HCT116 (cell line): ENCODE data around the gene OSTF1. TPM values are rescaled to one million over a fixed set of nuclear protein-coding genes. Genes with fewer than 3 reads are reported as not detected.

Experiments
- ATAC-seq: fragments of 200-7000 bp; cut with Tn5 transposase; 2 replicates; pipeline ENCODE4 v1.9.1; 2020; ENCODE audit warnings: mild to moderate bottlenecking, moderate library complexity
- BruUV-seq: library from RNA; stranded (reverse); fragments of 400-500 nt; replicated peaks from 2 replicates; lab custom pipeline; 2021; lab: Mats Ljungman, UMichigan
- CTCF ChIA-PET: fragments of 300-600 bp; sonication (Branson Sonifier 250); formaldehyde crosslinking; loops from one replicate; lab custom pipeline; 2021; ENCODE audit warnings: antibody characterized with exemption; lab: Charles Lee
- POLR2A ChIA-PET: fragments of 300-600, 350-600 bp; sonication (Branson Sonifier 250); formaldehyde crosslinking; loops from one replicate; lab custom pipeline; 2021; ENCODE audit warnings: antibody characterized with exemption; lab: Charles Lee
- RAD21 ChIA-PET, 2 experiments: fragments of 300-600 bp; sonication (Branson Sonifier 250); formaldehyde crosslinking; loops; one replicate each; lab custom pipeline; 2023; ENCODE audit warnings: low total read pairs in 2 of 2; ENCODE audit not compliant: uncharacterized antibody in 2 of 2, unreplicated experiment in 2 of 2, low non-redundant PET in 1 of 2; lab: Charles Lee
- DNase-seq: peaks from one replicate; pipeline ENCODE4 v3.0.0-alpha.2; 2010; ENCODE audit warnings: low read depth, low spot score
- H2AFZ ChIP-seq: fragments of 200-600 bp; shearing (Covaris generic), sonication (generic); 2 replicates; pipeline ENCODE4 v1.6.1; 2017; ENCODE audit warnings: low read depth, mixed run types, mixed read lengths, antibody characterized with exemption, low read length; ENCODE audit not compliant: poor library complexity, severe bottlenecking
- H3K27ac ChIP-seq: 2 replicates; pipeline ENCODE4 v1.5.1; 2012; ENCODE audit warnings: low read depth, low read length
- H3K27me3 ChIP-seq: fragments of 200-600 bp; sonication (generic); 2 replicates; pipeline ENCODE4 v1.6.1; 2016; ENCODE audit warnings: mixed run types, low read length, mixed read lengths; ENCODE audit not compliant: insufficient read depth
- H3K36me3 ChIP-seq, 2 experiments: fragments of 200-500 bp in 1 of 2; fragments of 200-600 bp in 1 of 2; sonication (Bioruptor generic) in 1 of 2; sonication (generic) in 1 of 2; 2 replicates each; pipeline versions ENCODE4 v1.5.1 to v1.6.1; 2014 to 2016; ENCODE audit warnings: low read length in 2 of 2, inconsistent platforms in 1 of 2, mixed read lengths in 1 of 2, mixed run types in 1 of 2; ENCODE audit not compliant: insufficient read depth in 2 of 2, control insufficient read depth in 1 of 2
- H3K4me1 ChIP-seq, 2 experiments: fragments of 200-600 bp in 1 of 2; sonication (generic) in 1 of 2; 2 replicates each; pipeline versions ENCODE4 v1.5.1 to v1.6.1; 2012 to 2017; ENCODE audit warnings: low read length in 2 of 2, inconsistent platforms in 1 of 2, mild to moderate bottlenecking in 1 of 2, mixed read lengths in 1 of 2, mixed run types in 1 of 2, moderate library complexity in 1 of 2; ENCODE audit not compliant: insufficient read depth in 2 of 2, control insufficient read depth in 1 of 2
- H3K4me2 ChIP-seq: fragments of 200-600 bp; sonication (generic); 2 replicates; pipeline ENCODE4 v1.6.1; 2017; ENCODE audit warnings: mixed run types, low read length, mixed read lengths
- H3K4me3 ChIP-seq, 2 experiments: fragments of 200-600 bp in 1 of 2; sonication (generic) in 1 of 2; replicated peaks in 1 of 2; 2 replicates each; pipeline ENCODE4 v1.5.1; 2011 to 2016; ENCODE audit warnings: low read length in 2 of 2, control low read depth in 1 of 2, low read depth in 1 of 2, mild to moderate bottlenecking in 1 of 2, mixed read lengths in 1 of 2, mixed run types in 1 of 2
- H3K79me2 ChIP-seq: fragments of 200-600 bp; sonication (generic); 2 replicates; pipeline ENCODE4 v1.6.1; 2017; ENCODE audit warnings: mild to moderate bottlenecking, mixed run types, low read length, moderate library complexity, mixed read lengths; ENCODE audit not compliant: insufficient read depth
- H3K9ac ChIP-seq: fragments of 200-600 bp; sonication (generic); 2 replicates; pipeline ENCODE4 v1.6.1; 2016; ENCODE audit warnings: low read length, mixed read lengths
- H3K9me2 ChIP-seq: fragments of 200-600 bp; sonication (generic), shearing (Covaris generic); 2 replicates; pipeline ENCODE4 v1.6.1; 2017; ENCODE audit warnings: mixed run types, mild to moderate bottlenecking, moderate library complexity; ENCODE audit not compliant: insufficient read depth
- H3K9me3 ChIP-seq, 2 experiments: fragments of 200-500 bp in 1 of 2; fragments of 200-600 bp in 1 of 2; sonication (Bioruptor generic) in 1 of 2; sonication (generic) in 1 of 2; 2 replicates each; pipeline ENCODE4 v1.6.1; 2014 to 2017; ENCODE audit warnings: low read length in 2 of 2, mixed read lengths in 2 of 2, inconsistent platforms in 1 of 2, low read depth in 1 of 2, mild to moderate bottlenecking in 1 of 2, mixed run types in 1 of 2, moderate library complexity in 1 of 2; ENCODE audit not compliant: control insufficient read depth in 1 of 2, insufficient read depth in 1 of 2
- H4K20me1 ChIP-seq: fragments of 200-600 bp; sonication (generic), shearing (Covaris generic); 2 replicates; pipeline ENCODE4 v1.6.1; 2017; ENCODE audit warnings: mixed run types, mild to moderate bottlenecking, moderate library complexity; ENCODE audit not compliant: insufficient read depth
- ATF3 ChIP-seq: IDR thresholded peaks from 2 replicates; pipeline ENCODE4 v1.6.1; 2012
- CBX3 ChIP-seq: IDR thresholded peaks from 2 replicates; pipeline ENCODE4 v1.6.1; 2012; ENCODE audit warnings: low read depth
- ELF1 ChIP-seq: IDR thresholded peaks from 2 replicates; pipeline ENCODE4 v1.6.1; 2012; ENCODE audit warnings: low read depth, borderline replicate concordance
- EZH2 ChIP-seq: fragments of 200-600 bp; sonication (generic); IDR thresholded peaks from 2 replicates; pipeline ENCODE4 v1.6.1; 2017; ENCODE audit warnings: antibody characterized with exemption, mixed run types
- FOSL1 ChIP-seq: IDR thresholded peaks from 2 replicates; pipeline ENCODE4 v1.6.1; 2012; ENCODE audit warnings: low read depth
- JUND ChIP-seq: IDR thresholded peaks from 2 replicates; pipeline ENCODE4 v1.6.1; 2012
- POLR2A ChIP-seq: IDR thresholded peaks from 2 replicates; pipeline ENCODE4 v1.7.0; 2011; ENCODE audit warnings: borderline replicate concordance; ENCODE audit not compliant: insufficient read depth, insufficient read length; ENCODE audit errors: extremely low read depth
- RAD21 ChIP-seq: IDR thresholded peaks from 2 replicates; pipeline ENCODE4 v1.6.1; 2012; ENCODE audit warnings: low read depth, mild to moderate bottlenecking
- SIN3A ChIP-seq: IDR thresholded peaks from 2 replicates; pipeline ENCODE4 v1.6.1; 2012; ENCODE audit warnings: low read depth
- SP1 ChIP-seq: IDR thresholded peaks from 2 replicates; pipeline ENCODE4 v1.6.1; 2012; ENCODE audit warnings: low read depth
- SRF ChIP-seq: IDR thresholded peaks from 2 replicates; pipeline ENCODE4 v1.6.1; 2012; ENCODE audit warnings: low read depth
- TCF7L2 ChIP-seq: IDR thresholded peaks from 2 replicates; pipeline ENCODE4 v1.7.0; 2011; ENCODE audit warnings: borderline replicate concordance, inconsistent platforms; ENCODE audit not compliant: insufficient read depth, insufficient read length; ENCODE audit errors: extremely low read depth
- YY1 ChIP-seq: IDR thresholded peaks from 2 replicates; pipeline ENCODE4 v1.6.1; 2011; ENCODE audit warnings: low read length, low read depth, moderate library complexity, mild to moderate bottlenecking; ENCODE audit not compliant: insufficient replicate concordance; ENCODE audit errors: extremely low read depth
- ZFX ChIP-seq: fragments of 450-650 bp; IDR thresholded peaks from 2 replicates; pipeline ENCODE4 v1.6.1; 2017
- ZNF274 ChIP-seq: fragments of 200-500 bp; sonication (Bioruptor generic); IDR thresholded peaks from 2 replicates; pipeline ENCODE4 v1.6.1; 2014; ENCODE audit warnings: mild to moderate bottlenecking, low read depth, low read length, inconsistent platforms
- intact Hi-C: fragments of 100-400 bp; cut with micrococcal nuclease; formaldehyde crosslinking; loops from 2 replicates; pipeline ENCODE4 v1.10.0; 2022
- total RNA-seq: library from RNA; stranded (reverse); gene quantifications from one replicate; pipeline ENCODE4 v1.2.1, GENCODE V29; 2021; ENCODE audit not compliant: unreplicated experiment
- TF ChIP-seq, protein P1 (sequence below): IDR thresholded peaks from 2 replicates; pipeline ENCODE4 v1.6.1; 2011; ENCODE audit warnings: mild to moderate bottlenecking, low read length, moderate library complexity; ENCODE audit not compliant: insufficient replicate concordance; ENCODE audit errors: extremely low read depth
- TF ChIP-seq, protein P2 (sequence below): IDR thresholded peaks from 2 replicates; pipeline ENCODE4 v1.6.1; 2012
- TF ChIP-seq, protein P3 (sequence below): IDR thresholded peaks from 2 replicates; pipeline ENCODE4 v1.6.1; 2012; ENCODE audit warnings: low read depth

The OSTF1 gene
- total RNA-seq, 1 experiment from 2014 or later, result 20.7 TPM

- H3K36me3 ChIP-seq, result no peaks in the 10 kb centered on the region
- H3K27ac ChIP-seq, result no peak overlapping the region
- no peaks in the 10 kb centered on the region for H3K79me2 ChIP-seq
- H3K4me3 ChIP-seq, result no peak overlapping the region
- H3K9me3 ChIP-seq, result no peaks in the 10 kb centered on the region
- H2AFZ ChIP-seq, result no peak overlapping the region
- H3K9me2 ChIP-seq, result no peaks in the 10 kb centered on the region
- no peaks in the 10 kb centered on the region for H3K27me3 ChIP-seq
- ChIA-PET CTCF (no interaction called here), POLR2A (no interaction called here), RAD21 (no interaction called here)
- intact Hi-C loops, result no loop called here
- H3K4me2 ChIP-seq, result no peak overlapping the region
- no peaks in the 10 kb centered on the region for H4K20me1 ChIP-seq
- no peak for ATAC-seq
- no peaks in the 10 kb centered on the region for H3K4me1 ChIP-seq
- DNase-seq, result no peak
- TF ChIP-seq CBX3 (no peak), SIN3A (no peak), YY1 (no peak), TCF7L2 (no peak), SP1 (no peak), SRF (no peak), ATF3 (no peak), EZH2 (no peak), ZFX (no peak), FOSL1 (no peak), JUND (no peak), ZNF274 (no peak), RAD21 (no peak), ELF1 (no peak), POLR2A (no peak)
- TF ChIP-seq, protein P1, sequence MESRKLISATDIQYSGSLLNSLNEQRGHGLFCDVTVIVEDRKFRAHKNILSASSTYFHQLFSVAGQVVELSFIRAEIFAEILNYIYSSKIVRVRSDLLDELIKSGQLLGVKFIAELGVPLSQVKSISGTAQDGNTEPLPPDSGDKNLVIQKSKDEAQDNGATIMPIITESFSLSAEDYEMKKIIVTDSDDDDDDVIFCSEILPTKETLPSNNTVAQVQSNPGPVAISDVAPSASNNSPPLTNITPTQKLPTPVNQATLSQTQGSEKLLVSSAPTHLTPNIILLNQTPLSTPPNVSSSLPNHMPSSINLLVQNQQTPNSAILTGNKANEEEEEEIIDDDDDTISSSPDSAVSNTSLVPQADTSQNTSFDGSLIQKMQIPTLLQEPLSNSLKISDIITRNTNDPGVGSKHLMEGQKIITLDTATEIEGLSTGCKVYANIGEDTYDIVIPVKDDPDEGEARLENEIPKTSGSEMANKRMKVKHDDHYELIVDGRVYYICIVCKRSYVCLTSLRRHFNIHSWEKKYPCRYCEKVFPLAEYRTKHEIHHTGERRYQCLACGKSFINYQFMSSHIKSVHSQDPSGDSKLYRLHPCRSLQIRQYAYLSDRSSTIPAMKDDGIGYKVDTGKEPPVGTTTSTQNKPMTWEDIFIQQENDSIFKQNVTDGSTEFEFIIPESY, result no peak
- TF ChIP-seq, protein P2, sequence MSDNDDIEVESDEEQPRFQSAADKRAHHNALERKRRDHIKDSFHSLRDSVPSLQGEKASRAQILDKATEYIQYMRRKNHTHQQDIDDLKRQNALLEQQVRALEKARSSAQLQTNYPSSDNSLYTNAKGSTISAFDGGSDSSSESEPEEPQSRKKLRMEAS, result no peak
- TF ChIP-seq, protein P3, sequence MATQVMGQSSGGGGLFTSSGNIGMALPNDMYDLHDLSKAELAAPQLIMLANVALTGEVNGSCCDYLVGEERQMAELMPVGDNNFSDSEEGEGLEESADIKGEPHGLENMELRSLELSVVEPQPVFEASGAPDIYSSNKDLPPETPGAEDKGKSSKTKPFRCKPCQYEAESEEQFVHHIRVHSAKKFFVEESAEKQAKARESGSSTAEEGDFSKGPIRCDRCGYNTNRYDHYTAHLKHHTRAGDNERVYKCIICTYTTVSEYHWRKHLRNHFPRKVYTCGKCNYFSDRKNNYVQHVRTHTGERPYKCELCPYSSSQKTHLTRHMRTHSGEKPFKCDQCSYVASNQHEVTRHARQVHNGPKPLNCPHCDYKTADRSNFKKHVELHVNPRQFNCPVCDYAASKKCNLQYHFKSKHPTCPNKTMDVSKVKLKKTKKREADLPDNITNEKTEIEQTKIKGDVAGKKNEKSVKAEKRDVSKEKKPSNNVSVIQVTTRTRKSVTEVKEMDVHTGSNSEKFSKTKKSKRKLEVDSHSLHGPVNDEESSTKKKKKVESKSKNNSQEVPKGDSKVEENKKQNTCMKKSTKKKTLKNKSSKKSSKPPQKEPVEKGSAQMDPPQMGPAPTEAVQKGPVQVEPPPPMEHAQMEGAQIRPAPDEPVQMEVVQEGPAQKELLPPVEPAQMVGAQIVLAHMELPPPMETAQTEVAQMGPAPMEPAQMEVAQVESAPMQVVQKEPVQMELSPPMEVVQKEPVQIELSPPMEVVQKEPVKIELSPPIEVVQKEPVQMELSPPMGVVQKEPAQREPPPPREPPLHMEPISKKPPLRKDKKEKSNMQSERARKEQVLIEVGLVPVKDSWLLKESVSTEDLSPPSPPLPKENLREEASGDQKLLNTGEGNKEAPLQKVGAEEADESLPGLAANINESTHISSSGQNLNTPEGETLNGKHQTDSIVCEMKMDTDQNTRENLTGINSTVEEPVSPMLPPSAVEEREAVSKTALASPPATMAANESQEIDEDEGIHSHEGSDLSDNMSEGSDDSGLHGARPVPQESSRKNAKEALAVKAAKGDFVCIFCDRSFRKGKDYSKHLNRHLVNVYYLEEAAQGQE, result no peak
- no peak overlapping the region for H3K9ac ChIP-seq
- BruUV-seq, result no TSS peak
Measured at GRCh38 chr9:75053869-75054268, 34.4 kb upstream of the OSTF1 start.
